IMR-90 (cell line): ENCODE data around the gene ENOX1. TPM values are rescaled to one million over a fixed set of nuclear protein-coding genes. Genes with fewer than 3 reads are reported as not detected.

Experiments used
- ATAC-seq: fragments of 200-7000 bp; cut with Tn5 transposase; 2 replicates; pipeline ENCODE4 v1.9.1; 2020; ENCODE audit warnings: low read depth, mild to moderate bottlenecking, moderate library complexity
- BruUV-seq: library from RNA; stranded (reverse); fragments of 400-500 nt; replicated peaks from 2 replicates; lab custom pipeline; 2021; lab: Mats Ljungman, UMichigan
- CTCF ChIA-PET: fragments of 300-600 bp; formaldehyde crosslinking; extraction: SDS; loops from one replicate; lab custom pipeline; 2021; ENCODE audit warnings: antibody characterized with exemption; lab: Yijun Ruan, JAX
- POLR2A ChIA-PET: fragments of 300-600 bp; sonication (Branson Sonifier 250); formaldehyde crosslinking; loops from one replicate; lab custom pipeline; 2022; ENCODE audit warnings: antibody characterized with exemption; ENCODE audit not compliant: unreplicated experiment; lab: Charles Lee
- DNase-seq: peaks from one replicate; pipeline ENCODE4 v3.0.0; 2013
- H2AFZ ChIP-seq: replicated peaks from 2 replicates; pipeline ENCODE3; 2013; ENCODE audit warnings: low read length, mild to moderate bottlenecking; ENCODE audit not compliant: poor library complexity
- H2AK5ac ChIP-seq: 2 replicates; pipeline ENCODE4 v1.6.1; 2013; ENCODE audit warnings: low read depth, low read length, inconsistent platforms
- H2AK9ac ChIP-seq: replicated peaks from 2 replicates; pipeline ENCODE3; 2013; ENCODE audit warnings: mild to moderate bottlenecking, low read depth, low read length, moderate library complexity; ENCODE audit not compliant: poor library complexity
- H2BK120ac ChIP-seq: 2 replicates; pipeline ENCODE4 v1.6.1; 2013; ENCODE audit warnings: low read depth, low read length, inconsistent platforms
- H2BK15ac ChIP-seq: 3 replicates; pipeline ENCODE4 v1.6.1; 2013; ENCODE audit warnings: low read depth, low read length, inconsistent platforms
- H2BK20ac ChIP-seq: 2 replicates; pipeline ENCODE4 v1.6.1; 2013; ENCODE audit warnings: low read depth, mild to moderate bottlenecking, inconsistent platforms, low read length, moderate library complexity
- H2BK5ac ChIP-seq: 2 replicates; pipeline ENCODE4 v1.6.1; 2013; ENCODE audit warnings: mild to moderate bottlenecking, low read depth, low read length, inconsistent platforms; ENCODE audit not compliant: poor library complexity, severe bottlenecking
- H3K14ac ChIP-seq: replicated peaks from 2 replicates; pipeline ENCODE4 v1.6.1; 2013; ENCODE audit warnings: low read depth, low read length, inconsistent platforms
- H3K18ac ChIP-seq: 2 replicates; pipeline ENCODE4 v1.6.1; 2013; ENCODE audit warnings: low read depth, low read length, control low read depth
- H3K23ac ChIP-seq: 2 replicates; pipeline ENCODE4 v1.6.1; 2013; ENCODE audit warnings: low read depth, low read length, inconsistent platforms
- H3K27ac ChIP-seq: 2 replicates; pipeline ENCODE4 v1.5.1; 2013; ENCODE audit warnings: mild to moderate bottlenecking, control low read depth, low read length; ENCODE audit not compliant: insufficient read depth
- H3K27me3 ChIP-seq: 2 replicates; pipeline ENCODE4 v1.6.1; 2013; ENCODE audit warnings: low read length; ENCODE audit not compliant: control insufficient read depth, insufficient read depth
- H3K36me3 ChIP-seq: 2 replicates; pipeline ENCODE4 v1.6.1; 2013; ENCODE audit warnings: low read length, mixed read lengths; ENCODE audit not compliant: control insufficient read depth, insufficient read depth
- H3K4ac ChIP-seq: 2 replicates; pipeline ENCODE4 v1.6.1; 2013; ENCODE audit warnings: low read depth, low read length, inconsistent platforms
- H3K4me1 ChIP-seq: 2 replicates; pipeline ENCODE4 v1.6.1; 2013; ENCODE audit warnings: low read length, mixed read lengths; ENCODE audit not compliant: control insufficient read depth, insufficient read depth
- H3K4me2 ChIP-seq: 2 replicates; pipeline ENCODE4 v1.6.1; 2013; ENCODE audit warnings: low read depth, mild to moderate bottlenecking, control low read depth, low read length, moderate library complexity
- H3K4me3 ChIP-seq: 2 replicates; pipeline ENCODE4 v1.5.1; 2013; ENCODE audit warnings: low read depth, mild to moderate bottlenecking, control low read depth, low read length, moderate library complexity; ENCODE audit not compliant: insufficient read depth
- H3K56ac ChIP-seq: 2 replicates; pipeline ENCODE4 v1.6.1; 2013; ENCODE audit warnings: low read length, inconsistent platforms; ENCODE audit not compliant: insufficient read depth; ENCODE audit errors: extremely low read depth
- H3K79me1 ChIP-seq, 2 experiments: 2 replicates each; pipeline ENCODE4 v1.6.1; 2013; ENCODE audit warnings: low read length in 2 of 2, inconsistent platforms in 1 of 2, low read depth in 1 of 2
- H3K9ac ChIP-seq: 2 replicates; pipeline ENCODE4 v1.6.1; 2013; ENCODE audit warnings: low read depth, low read length, control low read depth
- H3K9me1 ChIP-seq: 2 replicates; pipeline ENCODE4 v1.6.1; 2013; ENCODE audit warnings: low read length, inconsistent platforms; ENCODE audit not compliant: insufficient read depth
- H3K9me3 ChIP-seq: 2 replicates; pipeline ENCODE4 v1.6.1; 2013; ENCODE audit warnings: low read length; ENCODE audit not compliant: control insufficient read depth, insufficient read depth
- H4K20me1 ChIP-seq: 2 replicates; pipeline ENCODE4 v1.6.1; 2013; ENCODE audit warnings: low read length, inconsistent platforms; ENCODE audit not compliant: insufficient read depth
- H4K5ac ChIP-seq: 2 replicates; pipeline ENCODE4 v1.6.1; 2013; ENCODE audit warnings: mild to moderate bottlenecking, low read depth, low read length, control low read depth
- H4K8ac ChIP-seq, 2 experiments: 2 replicates each; pipeline ENCODE4 v1.6.1; 2013; ENCODE audit warnings: low read depth in 2 of 2, low read length in 2 of 2, control low read depth in 1 of 2, inconsistent platforms in 1 of 2
- H4K91ac ChIP-seq: 2 replicates; pipeline ENCODE4 v1.6.1; 2013; ENCODE audit warnings: low read depth, low read length, inconsistent platforms; ENCODE audit not compliant: insufficient read depth
- BHLHE40 ChIP-seq: fragments of 150-350 bp; IDR thresholded peaks from 2 replicates; pipeline ENCODE4 v1.6.1; 2016; ENCODE audit warnings: mild to moderate bottlenecking, low read depth, low read length
- CEBPB ChIP-seq: IDR thresholded peaks from 2 replicates; pipeline ENCODE4 v1.6.1; 2012; ENCODE audit warnings: low read depth, low read length, improper control_type of control experiment
- CHD1 ChIP-seq: IDR thresholded peaks from 2 replicates; pipeline ENCODE4 v1.6.1; 2012; ENCODE audit warnings: low read depth, low read length, improper control_type of control experiment
- CTCF ChIP-seq: conservative IDR thresholded peaks from 2 replicates; pipeline ENCODE4 v1.5.1; 2012; ENCODE audit warnings: mild to moderate bottlenecking, low read depth, low read length, improper control_type of control experiment
- ELK1 ChIP-seq: fragments of 150-350 bp; IDR thresholded peaks from 2 replicates; pipeline ENCODE4 v1.6.1; 2016; ENCODE audit warnings: low read depth, mild to moderate bottlenecking, low read length, moderate library complexity, borderline replicate concordance
- MAFK ChIP-seq: IDR thresholded peaks from 2 replicates; pipeline ENCODE4 v1.6.1; 2012; ENCODE audit warnings: low read depth, low read length, improper control_type of control experiment
- MAZ ChIP-seq: IDR thresholded peaks from 2 replicates; pipeline ENCODE4 v1.6.1; 2012; ENCODE audit warnings: low read depth, mild to moderate bottlenecking, low read length, improper control_type of control experiment, moderate library complexity, borderline replicate concordance
- MXI1 ChIP-seq: IDR thresholded peaks from 2 replicates; pipeline ENCODE4 v1.6.1; 2012; ENCODE audit warnings: low read depth, mild to moderate bottlenecking, low read length, moderate library complexity, borderline replicate concordance
- NFE2L2 ChIP-seq: fragments of 150-350 bp; IDR thresholded peaks from 2 replicates; pipeline ENCODE4 v1.6.1; 2016; ENCODE audit warnings: low read depth, mild to moderate bottlenecking, low read length
- POLR2A ChIP-seq: IDR thresholded peaks from 2 replicates; pipeline ENCODE4 v1.6.1; 2012; ENCODE audit warnings: mild to moderate bottlenecking, low read depth, low read length
- RAD21 ChIP-seq: IDR thresholded peaks from 2 replicates; pipeline ENCODE4 v1.6.1; 2012; ENCODE audit warnings: low read length, improper control_type of control experiment
- RCOR1 ChIP-seq: IDR thresholded peaks from 2 replicates; pipeline ENCODE4 v1.6.1; 2012; ENCODE audit warnings: mild to moderate bottlenecking, low read length, improper control_type of control experiment; ENCODE audit not compliant: insufficient replicate concordance
- RFX5 ChIP-seq: IDR thresholded peaks from 2 replicates; pipeline ENCODE4 v1.8.0; 2012; ENCODE audit warnings: low read depth, mild to moderate bottlenecking, low read length, moderate library complexity
- SMC3 ChIP-seq: fragments of 150-350 bp; IDR thresholded peaks from 2 replicates; pipeline ENCODE4 v1.6.1; 2016; ENCODE audit warnings: low read depth, mild to moderate bottlenecking, antibody characterized with exemption, low read length, moderate library complexity
- USF2 ChIP-seq: fragments of 150-350 bp; IDR thresholded peaks from 2 replicates; pipeline ENCODE4 v1.6.1; 2017; ENCODE audit warnings: mild to moderate bottlenecking, antibody characterized with exemption, low read length, low read depth
- WGBS, 2 experiments: methylation state at CpG; one replicate each; pipeline versions ENCODE4 v1.1.5 to v1.1.7; 2013; ENCODE audit warnings: missing lambda C conversion rate in 2 of 2; ENCODE audit not compliant: insufficient read length in 1 of 2; ENCODE audit errors: extremely low coverage in 2 of 2; 5-methylcytosine and 5-hydroxymethylcytosine counted together
- dilution Hi-C: fragments of 300-500 bp; cut with HindIII; formaldehyde crosslinking; loops from one replicate; pipeline ENCODE4 v1.14.3; 2018; ENCODE audit warnings: low sequenced_read_pairs; ENCODE audit not compliant: unreplicated experiment
- in situ Hi-C: fragments of 300-500 bp; cut with MboI; formaldehyde crosslinking; loops from 3 replicates; pipeline ENCODE4 v1.14.3; 2019; ENCODE audit warnings: low sequenced_read_pairs, inconsistent platforms, mixed read lengths
- intact Hi-C: fragments of 100-400 bp; cut with micrococcal nuclease; formaldehyde crosslinking; loops from 2 replicates; pipeline ENCODE4 v1.10.0; 2022
- polyA plus RNA-seq, 3 experiments: library from polyadenylated mRNA; depleted of rRNA; stranded (reverse); fragments of >200 nt; gene quantifications; 2 replicates each; pipeline ENCODE4 v1.2.3, GENCODE V29; 2012; ENCODE audit warnings: low replicate concordance in 1 of 3
- total RNA-seq: library from RNA; depleted of rRNA; stranded (reverse); fragments of >200 nt; gene quantifications from 2 replicates; pipeline ENCODE4 v1.2.3, GENCODE V29; 2012

The ENOX1 gene
- total and polyA plus RNA-seq, 2 of the 4 experiments (the other 2 are of a cell fraction) = 0.99 to 1.3 TPM

- CTCF ChIA-PET = no interaction called here
- H2BK20ac ChIP-seq = no peak overlapping the region
- no peaks in the 10 kb centered on the region for H3K9me1 ChIP-seq
- no CpG with 5 or more reads among the region's 6 CpGs for WGBS, 2 experiments
- dilution Hi-C loops = no loop called here
- no peak overlapping the region for H2BK120ac ChIP-seq
- H3K4ac ChIP-seq = no peak overlapping the region
- no peak overlapping the region for H3K4me2 ChIP-seq
- H3K56ac ChIP-seq = no peak overlapping the region
- no peak overlapping the region for H3K9ac ChIP-seq
- in situ Hi-C loops = no loop called here
- intact Hi-C loops = no loop called here
- no peak overlapping the region for H2AK9ac ChIP-seq
- H3K23ac ChIP-seq = no peak overlapping the region
- H4K91ac ChIP-seq = no peak overlapping the region
- no peak overlapping the region for H4K8ac ChIP-seq
- no peak overlapping the region for H2AFZ ChIP-seq
- BruUV-seq = no TSS peak
- H3K14ac ChIP-seq = no peak overlapping the region
- H3K4me1 ChIP-seq = no peaks in the 10 kb centered on the region
- no peak for ATAC-seq
- H3K27ac ChIP-seq = no peak overlapping the region
- no peak overlapping the region for H2BK15ac ChIP-seq
- no peak overlapping the region for H3K4me3 ChIP-seq
- TF ChIP-seq POLR2A (no peak), RFX5 (no peak), RAD21 (no peak), MAZ (no peak), BHLHE40 (no peak), USF2 (no peak), RCOR1 (no peak), MAFK (no peak), CHD1 (no peak), NFE2L2 (no peak), CTCF (no peak), MXI1 (no peak), CEBPB (no peak), SMC3 (no peak), ELK1 (no peak)
- H3K36me3 ChIP-seq = no peaks in the 10 kb centered on the region
- H3K18ac ChIP-seq = no peak overlapping the region
- H3K79me1 ChIP-seq = no peaks in the 10 kb centered on the region
- H4K5ac ChIP-seq = no peak overlapping the region
- no peak overlapping the region for H2BK5ac ChIP-seq
- H3K27me3 ChIP-seq = no peaks in the 10 kb centered on the region
- DNase-seq = no peak
- POLR2A ChIA-PET = no interaction called here
- H4K20me1 ChIP-seq = no peaks in the 10 kb centered on the region
- no peak overlapping the region for H2AK5ac ChIP-seq
- H3K9me3 ChIP-seq = no peaks in the 10 kb centered on the region
These were observed 178.2 kb downstream of the ENOX1 start for GRCh38 chr13:43608400-43609137.
